Heart left ventricle (tissue), 16 donors: ENCODE results near the gene ARRB1. TPM values are rescaled to one million over a fixed set of nuclear protein-coding genes. Genes with fewer than 3 reads are reported as not detected.

Source experiments
- ATAC-seq, 4 donors: fragments of 200-7000 bp; cut with Tn5 transposase; one replicate each; pipeline ENCODE4 v1.9.1; 2020 to 2022; ENCODE audit warnings: moderate library complexity in 4 of 4, mild to moderate bottlenecking in 3 of 4, moderate number of reproducible peaks in 1 of 4
- DNase-seq, 5 donors: peaks; one replicate each; pipeline ENCODE4 v3.0.0-alpha.2; 2020
- H3K27ac ChIP-seq, 12 donors: fragments of 200-600 bp; sonication (generic) in 4 of 12; one replicate each; pipeline versions ENCODE4 v1.5.0 to v1.8.0; 2016 to 2022; ENCODE audit warnings: mild to moderate bottlenecking in 2 of 12
- H3K27me3 ChIP-seq, 9 donors: fragments of 200-600 bp; sonication (generic) in 2 of 9; one replicate each; pipeline versions ENCODE4 v1.5.1 to v1.8.0; 2016 to 2022; ENCODE audit warnings: mild to moderate bottlenecking in 3 of 9
- H3K36me3 ChIP-seq, 9 donors: fragments of 200-600 bp; sonication (generic) in 2 of 9; one replicate each; pipeline versions ENCODE4 v1.5.0 to v1.8.0; 2018 to 2022; ENCODE audit warnings: mild to moderate bottlenecking in 2 of 9
- H3K4me1 ChIP-seq, 12 donors: fragments of 200-600 bp; sonication (generic) in 4 of 12; one replicate each; pipeline versions ENCODE4 v1.5.0 to v1.8.0; 2016 to 2022; ENCODE audit warnings: mild to moderate bottlenecking in 3 of 12
- H3K4me3 ChIP-seq, 12 donors: fragments of 200-600 bp; sonication (generic) in 4 of 12; one replicate each; pipeline versions ENCODE4 v1.5.0 to v1.8.0; 2017 to 2022; ENCODE audit warnings: mild to moderate bottlenecking in 9 of 12, moderate library complexity in 4 of 12
- H3K9me3 ChIP-seq, 12 donors: fragments of 200-600 bp; sonication (generic) in 4 of 12; one replicate each; pipeline versions ENCODE4 v1.5.0 to v1.8.0; 2016 to 2022; ENCODE audit warnings: mild to moderate bottlenecking in 1 of 12
- CTCF ChIP-seq, 12 donors: fragments of 200-600 bp; sonication (generic) in 4 of 12; IDR thresholded peaks; one replicate each; pipeline versions ENCODE4 v1.5.0 to v1.8.0; 2018 to 2022; ENCODE audit warnings: antibody characterized with exemption in 12 of 12, mild to moderate bottlenecking in 5 of 12
- POLR2A ChIP-seq, 2 donors: fragments of 450-650 bp; IDR thresholded peaks; one replicate each; pipeline ENCODE4 v1.6.1; 2017; ENCODE audit warnings: antibody characterized with exemption in 2 of 2, mild to moderate bottlenecking in 2 of 2, moderate library complexity in 2 of 2
- WGBS, 4 donors: extraction: QIAGEN DNeasy Blood & Tissue Kit in 2 of 4; methylation state at CpG; one replicate each; pipeline versions ENCODE4 v1.1.5 to v1.1.7; 2013 to 2018; 5-methylcytosine and 5-hydroxymethylcytosine counted together
- intact Hi-C, 10 donors: fragments of 100-400 bp; cut with DNase I; formaldehyde crosslinking; loops; one replicate each; pipeline versions ENCODE4 v1.11.1 to v1.14.2; 2022
- polyA plus RNA-seq, 2 donors: library from polyadenylated mRNA; stranded (reverse); fragments of 200-250 nt; gene quantifications; one replicate each; pipeline ENCODE4 v1.2.3, GENCODE V29; 2013
- total RNA-seq, 9 donors: library from RNA; depleted of rRNA in 2 of 9; stranded (reverse); fragments of >200 nt in 2 of 9; fragmentation: NEBNext Ultra II Directional in 3 of 9; extraction: Animal tissue kit (Norgen Biotek cat#: 25700) in 3 of 9; gene quantifications; one replicate each; pipeline versions ENCODE4 v1.1.0 to v1.2.4, GENCODE V29; 2016 to 2023
- donor health status: ischemic (EF 13 %, LVEDD 7.1; RV severe dilation, severe dysfunction).
- donor health status: healthy with polysubstance abuse.
- donor health status: DM: no; HTN: yes; CAD: no.
- donor health status: DM: no; HTN: no; CAD: no.
- donor health status: ischemic (EF 25% LVEDD 6.9; RV normal size, moderate dysfunction).
- donor health status: ischemic (EF 25% LVEDD 5.7; RV mildly dilated, moderate dysfunction).
- donor health status: healthy.
- donor health status: DM: yes; HTN: yes; CAD: no.
- donor health status: ischemic (EF 35%, LVEDD 5.7; RV mildly dilated, moderate dysfunction).
- donor health status: nonischemic (EF 11% LVEDD 7.7; RV severe dilation, severe dysfunction).
- donor health status: DM: yes; HTN: yes; CAD: no.
- donor health status: PGD.
- donor health status: ischemic (EF 29% LVEDD 5.4; RV normal size, mild dysfunction).
- donor health status: nonischemic (EF 23%, LVEDD 6.1; RV moderate dilation, normal function).

ARRB1 gene
- total and polyA plus RNA-seq, 11 donors = 7.9 to 58.9 (median 25.4) TPM

- Histone ChIP-seq H3K36me3 (no peaks in the 10 kb centered on the region), H3K4me3 (no peak overlapping the region), H3K27ac (no peak overlapping the region), H3K9me3 (no peaks in the 10 kb centered on the region), H3K27me3 (peaks cover 21 to 52% (median 34%) of the 10 kb centered on the region in 9 donors), H3K4me1 (peaks cover 0 to 24% (median 6%) of the 10 kb centered on the region in 12 donors)
- DNase-seq = no peak
- ATAC-seq = no peak
- WGBS, 4 donors = 70 to 78% (median 75%) methylated on average over 10 of the region's 10 CpGs
- intact Hi-C loops = loop anchor here in 4 of 10 donors (5.0 kb wide), 2 partner anchors 37 to 102 kb away; no protein-coding TSS in a partner anchor
- TF ChIP-seq POLR2A (IDR thresholded peaks at IDR 0.05) (no peak), CTCF (IDR thresholded peaks at IDR 0.05) (no peak)
These were observed 107.2 kb downstream of the ARRB1 start for GRCh38 chr11:75244052-75244814.

- TF ChIP-seq POLR2A (IDR thresholded peaks at IDR 0.05) (no peak), CTCF (IDR thresholded peaks at IDR 0.05) (no peak)
- H3K27ac ChIP-seq = no peak overlapping the region
- H3K36me3 ChIP-seq = no peaks in the 10 kb centered on the region
- H3K27me3 ChIP-seq = peaks cover 21 to 57% (median 34%) of the 10 kb centered on the region in 9 donors
- H3K9me3 ChIP-seq = no peaks in the 10 kb centered on the region
- WGBS, 4 donors = 78 to 84% (median 79%) methylated on average over 16 of the region's 16 CpGs
- peaks cover 0 to 21% (median 5%) of the 10 kb centered on the region in 12 donors for H3K4me1 ChIP-seq
- intact Hi-C loops = loop anchor here in 4 of 10 donors (5.0 kb wide), 2 partner anchors 36 to 101 kb away; no protein-coding TSS in a partner anchor
- DNase-seq = no peak
- no peak overlapping the region for H3K4me3 ChIP-seq
- ATAC-seq = no peak
These were observed 108.5 kb downstream of the ARRB1 start for GRCh38 chr11:75242722-75243600.

- TF ChIP-seq CTCF (IDR thresholded peaks at IDR 0.05) = no peak
- TF ChIP-seq POLR2A (IDR thresholded peaks at IDR 0.05) = no peak
- intact Hi-C loops = loop anchor here in 4 of 10 donors (2.0 to 5.0 kb wide), 4 partner anchors 35 to 217 kb away; no protein-coding TSS in a partner anchor
- Histone ChIP-seq H3K36me3 (no peaks in the 10 kb centered on the region), H3K9me3 (no peaks in the 10 kb centered on the region), H3K27ac (no peak overlapping the region), H3K27me3 (peaks cover 21 to 57% (median 34%) of the 10 kb centered on the region in 9 donors), H3K4me1 (peaks cover 0 to 21% (median 5%) of the 10 kb centered on the region in 12 donors), H3K4me3 (peak overlapping the region in 10 of 12 donors; percentile 16 to 60 (median 46))
- DNase-seq = no peak
- 5 to 10% (median 7%) methylated on average over 33 to 72 of the region's 72 CpGs for WGBS, 4 donors
- peak in 1 of 4 donors; percentile 55 for ATAC-seq
These were observed 109.4 kb downstream of the ARRB1 start for GRCh38 chr11:75241906-75242644.
